OCI-LY1 (cell line): ENCODE measurements around the gene CCDC88B.

Experiments
- H2AFZ ChIP-seq: fragments of 200-600 bp; sonication (generic), shearing (Covaris generic); 2 replicates; pipeline ENCODE4 v1.6.0; 2014; ENCODE audit warnings: antibody characterized with exemption, mild to moderate bottlenecking, low read length
- H3F3A ChIP-seq: fragments of 200-600 bp; sonication (generic), shearing (Covaris generic); 2 replicates; pipeline ENCODE4 v1.6.0; 2014; ENCODE audit warnings: mild to moderate bottlenecking, antibody characterized with exemption, low read length, moderate library complexity; ENCODE audit not compliant: insufficient read depth
- H3K27ac ChIP-seq: fragments of 200-600 bp; sonication (generic); 2 replicates; pipeline ENCODE4 v1.5.1; 2014; ENCODE audit warnings: low read length, mixed run types, mild to moderate bottlenecking, low read depth; ENCODE audit not compliant: poor library complexity, severe bottlenecking
- H3K27me3 ChIP-seq: fragments of 200-600 bp; sonication (generic); 2 replicates; pipeline ENCODE4 v1.6.0; 2014; ENCODE audit warnings: antibody characterized with exemption, mild to moderate bottlenecking, low read length, moderate library complexity; ENCODE audit not compliant: insufficient read depth
- H3K36me3 ChIP-seq: fragments of 200-600 bp; sonication (generic); 2 replicates; pipeline ENCODE4 v1.6.1; 2014; ENCODE audit warnings: mild to moderate bottlenecking, antibody characterized with exemption, low read length, moderate library complexity, mixed read lengths; ENCODE audit not compliant: insufficient read depth
- H3K4me1 ChIP-seq: fragments of 200-600 bp; sonication (generic); 2 replicates; pipeline ENCODE4 v1.5.1; 2014; ENCODE audit warnings: mild to moderate bottlenecking, low read length, moderate library complexity; ENCODE audit not compliant: insufficient read depth, severe bottlenecking
- H3K4me2 ChIP-seq: fragments of 200-600 bp; sonication (generic), shearing (Covaris generic); 2 replicates; pipeline ENCODE4 v1.6.1; 2014; ENCODE audit warnings: low read length
- H3K4me3 ChIP-seq: fragments of 200-600 bp; sonication (generic); 2 replicates; pipeline ENCODE4 v1.5.1; 2014; ENCODE audit warnings: low read length, low read depth, mild to moderate bottlenecking, mixed read lengths; ENCODE audit not compliant: poor library complexity, severe bottlenecking
- H3K79me2 ChIP-seq: fragments of 200-600 bp; shearing (Covaris generic); 2 replicates; pipeline ENCODE4 v1.6.1; 2016; ENCODE audit warnings: mixed run types, low read length, mixed read lengths; ENCODE audit not compliant: insufficient read depth
- H3K9ac ChIP-seq: fragments of 200-600 bp; sonication (generic), shearing (Covaris generic); 2 replicates; pipeline ENCODE4 v1.6.1; 2014; ENCODE audit warnings: mild to moderate bottlenecking, low read length, mixed read lengths
- H3K9me2 ChIP-seq: fragments of 200-600 bp; sonication (generic), shearing (Covaris generic); 2 replicates; pipeline ENCODE4 v1.6.1; 2014; ENCODE audit warnings: low read depth, mild to moderate bottlenecking, low read length, mixed read lengths
- H3K9me3 ChIP-seq: fragments of 200-600 bp; shearing (Covaris generic); 2 replicates; pipeline ENCODE4 v1.6.1; 2014; ENCODE audit warnings: low read length, mixed read lengths
- H4K20me1 ChIP-seq: fragments of 200-600 bp; sonication (generic), shearing (Covaris generic); 2 replicates; pipeline ENCODE4 v1.6.0; 2016; ENCODE audit warnings: mild to moderate bottlenecking, low read length; ENCODE audit not compliant: insufficient read depth
- CTCF ChIP-seq: fragments of 200-600 bp; sonication (generic), shearing (Covaris generic); IDR thresholded peaks from 2 replicates; pipeline ENCODE4 v1.5.1; 2017; ENCODE audit warnings: mild to moderate bottlenecking, antibody characterized with exemption, low read length, moderate library complexity, mixed read lengths
- EZH2 ChIP-seq: fragments of 200-600 bp; sonication (generic), shearing (Covaris generic); IDR thresholded peaks from 2 replicates; pipeline ENCODE4 v1.8.0; 2017; ENCODE audit warnings: borderline replicate concordance, mixed run types, mild to moderate bottlenecking, antibody characterized with exemption, low read length, moderate library complexity, mixed read lengths

The CCDC88B gene

GRCh38 chr11:64316672-64317324 is 23.2 kb upstream of the CCDC88B start:
- peaks cover 47% of the 10 kb centered on the region; the same call in 1 of the 2 replicates for H3K36me3 ChIP-seq
- H3K4me3 ChIP-seq, result peak overlapping the region; percentile 89
- peak overlapping the region; percentile 91 for H3K9ac ChIP-seq
- H3K27me3 ChIP-seq, result no peaks in the 10 kb centered on the region
- H3K9me2 ChIP-seq, result no peaks in the 10 kb centered on the region
- H3K4me1 ChIP-seq, result peaks cover 18% of the 10 kb centered on the region
- no peaks in the 10 kb centered on the region for H3K9me3 ChIP-seq
- TF ChIP-seq CTCF (peak; percentile 28; the same call in 1 of the 2 replicates), EZH2 (no peak)
- no peaks in the 10 kb centered on the region for H3K79me2 ChIP-seq
- H2AFZ ChIP-seq, result no peak overlapping the region
- H3K4me2 ChIP-seq, result peak overlapping the region; percentile 73
- H4K20me1 ChIP-seq, result no peaks in the 10 kb centered on the region
- no peaks in the 10 kb centered on the region for H3F3A ChIP-seq
- H3K27ac ChIP-seq, result peak overlapping the region; percentile 94

GRCh38 chr11:64317325-64317960 is 22.6 kb upstream of the CCDC88B start, which contains the start of gene TRMT112:
TSS of gene TRMT112 (minus strand) at chr11:64317559. CDS start at chr11:64317526, 33 bp downstream.
- no peaks in the 10 kb centered on the region for H3K27me3 ChIP-seq
- H3K9me3 ChIP-seq, result no peaks in the 10 kb centered on the region
- peaks cover 18% of the 10 kb centered on the region for H3K4me1 ChIP-seq
- no peaks in the 10 kb centered on the region for H3F3A ChIP-seq
- peak within 1 kb of the TSS; percentile 73 for H3K4me2 ChIP-seq
- H3K9ac ChIP-seq, result peak within 1 kb of the TSS; percentile 91
- peak within 1 kb of the TSS; percentile 89 for H3K4me3 ChIP-seq
- peaks cover 44% of the 10 kb centered on the region; the same call in 1 of the 2 replicates for H3K36me3 ChIP-seq
- H3K27ac ChIP-seq, result peak within 1 kb of the TSS; percentile 94
- H2AFZ ChIP-seq, result no peak within 1 kb of the TSS
- TF ChIP-seq EZH2 (no peak), CTCF (no peak)
- H3K9me2 ChIP-seq, result no peaks in the 10 kb centered on the region
- no peaks in the 10 kb centered on the region for H3K79me2 ChIP-seq
- no peaks in the 10 kb centered on the region for H4K20me1 ChIP-seq

GRCh38 chr11:64317961-64318765 is 21.8 kb upstream of the CCDC88B start, which contains the start of gene PRDX5:
TSS of gene PRDX5 (plus strand) at chr11:64318121. CDS start at chr11:64318216, 95 bp downstream.
- Histone ChIP-seq H3K27ac (peak within 1 kb of the TSS; percentile 94), H3K9ac (peak within 1 kb of the TSS; percentile 91), H3K4me2 (peak within 1 kb of the TSS; percentile 73), H3K79me2 (no peaks in the 10 kb centered on the region), H3K9me2 (no peaks in the 10 kb centered on the region), H3K4me1 (peaks cover 18% of the 10 kb centered on the region), H2AFZ (no peak within 1 kb of the TSS), H3K27me3 (no peaks in the 10 kb centered on the region), H3K36me3 (peaks cover 37% of the 10 kb centered on the region; the same call in 1 of the 2 replicates), H4K20me1 (no peaks in the 10 kb centered on the region), H3K9me3 (no peaks in the 10 kb centered on the region), H3K4me3 (peak within 1 kb of the TSS; percentile 89), H3F3A (no peaks in the 10 kb centered on the region)
- TF ChIP-seq CTCF (peak; percentile 36; the same call in 1 of the 2 replicates), EZH2 (no peak)
